ENCODE results near the gene DAP.

DNA sequence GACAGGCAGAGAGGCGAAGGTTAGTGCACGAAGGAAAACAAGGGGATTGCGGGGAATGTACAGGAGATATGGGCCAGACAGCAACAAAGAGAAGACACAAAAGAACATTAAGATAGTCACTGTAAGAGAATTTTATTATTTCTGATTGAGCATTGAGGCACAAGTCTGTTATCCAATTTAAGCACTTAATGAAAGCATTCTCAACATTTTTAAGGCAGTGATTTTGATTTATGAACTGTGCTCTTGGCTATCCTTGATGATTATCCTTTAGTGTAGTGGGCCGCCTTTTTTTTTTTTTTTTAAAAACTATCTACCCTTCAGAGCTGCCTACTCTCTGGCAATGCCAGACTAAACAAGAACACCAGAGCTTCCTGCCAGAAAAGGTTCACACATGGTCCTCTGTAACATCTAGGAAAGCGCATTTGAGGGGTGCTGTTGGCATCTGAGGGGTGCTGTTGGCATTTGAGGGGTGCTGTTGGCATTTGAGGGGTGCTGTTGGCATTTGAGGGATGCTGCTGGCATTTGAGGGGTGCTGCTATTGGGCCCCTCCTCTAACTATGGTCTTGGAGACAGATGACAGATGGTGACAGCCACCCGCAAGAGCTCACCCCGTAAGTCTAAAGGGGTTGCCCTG is 3.0 kb downstream of the DAP start:
- TF ChIP-seq RBM39 (IDR thresholded peaks at IDR 0.05; ENCODE audit: low read depth, low read length, poor library complexity, severe bottlenecking) (no peak), SMC3 (IDR thresholded peaks at IDR 0.05; ENCODE audit: low read length) (no peak), TOPORS (CRISPR knock-in tag; IDR thresholded peaks at IDR 0.05) (no peak), MXI1 (IDR thresholded peaks at IDR 0.05; ENCODE audit: borderline replicate concordance, low read depth, low read length) (no peak), RARA (CRISPR knock-in tag; IDR thresholded peaks at IDR 0.05) (no peak), ZNF549 (CRISPR knock-in tag; IDR thresholded peaks at IDR 0.05) (no peak), EZH2 (conservative IDR thresholded peaks at IDR 0.05; ENCODE audit: low read depth, low read length) (no peak), SP1 (IDR thresholded peaks at IDR 0.05) (no peak), SP1 (CRISPR knock-in tag; IDR thresholded peaks at IDR 0.05) (no peak), GATAD1 (CRISPR knock-in tag; IDR thresholded peaks at IDR 0.05) (no peak), KDM1A (CRISPR knock-in tag; IDR thresholded peaks at IDR 0.05) (no peak), NCOA5 (CRISPR knock-in tag; IDR thresholded peaks at IDR 0.05) (no peak), GTF2F1 (IDR thresholded peaks at IDR 0.05; ENCODE audit: low read length) (no peak), ESRRA (CRISPR knock-in tag; IDR thresholded peaks at IDR 0.05; ENCODE audit: low read depth) (no peak)

All from HepG2 (cell line).